ENCODE results near the gene TRAPPC3. TPM values are rescaled to one million over a fixed set of nuclear protein-coding genes. Genes with fewer than 3 reads are reported as not detected.

The TRAPPC3 gene
- total RNA-seq, 1 experiment from 2014 or later = 98.7 TPM

- Histone ChIP-seq H3K4me1 (ENCODE audit: control insufficient read depth, insufficient read depth, low read length) (peaks cover 10% of the 10 kb centered on the region), H3K9me3 (ENCODE audit: control insufficient read depth, insufficient read depth, low read depth, low read length) (no peaks in the 10 kb centered on the region), H3K4me3 (ENCODE audit: low read depth in 2 of 2, low read length in 2 of 2) (no peak overlapping the region), H3K27ac (ENCODE audit: low read length) (no peak overlapping the region), H3K27me3 (ENCODE audit: control insufficient read depth, insufficient read depth, low read length) (no peaks in the 10 kb centered on the region), H3K36me3 (ENCODE audit: control insufficient read depth, insufficient read depth, low read length) (peaks cover 4% of the 10 kb centered on the region)
- DNase-seq (ENCODE audit: low read depth, low spot score) (no peak), ATAC-seq (0 out of 2 replicates have a peak, but pooled peaks have one; percentile 13)
- BruUV-seq (replicated peaks) = no TSS peak
- intact Hi-C loops (cut with micrococcal nuclease; ENCODE audit: unreplicated experiment) (no loop called here), in situ Hi-C loops (cut with HindIII; ENCODE audit: low pct_unique_long_range_greater_than_20kb, low sequenced_read_pairs) (no loop called here)
- POLR2A ChIA-PET = interaction anchor here (0.5 to 0.9 kb wide), 3 partner anchors 38 to 113 kb away, joined by 3 to 5 read pairs (median 4); no protein-coding TSS in a partner anchor
- CTCF ChIA-PET = interaction anchor here (0.5 kb wide), 1 partner anchor 87 kb away, joined by 4 read pairs; no protein-coding TSS in a partner anchor
- TF ChIP-seq REST (IDR thresholded peaks at IDR 0.05; ENCODE audit: insufficient read depth in 1 of 2, low read depth in 2 of 2, low read length in 1 of 2) (no peak), CTCF (IDR thresholded peaks at IDR 0.05) (no peak), TCF7L2 (IDR thresholded peaks at IDR 0.05; ENCODE audit: low read depth, low read length) (no peak), SIN3A (IDR thresholded peaks at IDR 0.05; ENCODE audit: borderline replicate concordance, insufficient read depth, low read depth, low read length) (no peak), POLR2AphosphoS5 (IDR thresholded peaks at IDR 0.05; ENCODE audit: low read depth, low read length) (no peak)
Measured at GRCh38 chr1:36182734-36183133, 33.4 kb upstream of the TRAPPC3 start.

- DNase-seq (ENCODE audit: low read depth, low spot score) (no peak), ATAC-seq (no peak)
- Histone ChIP-seq H3K9me3 (ENCODE audit: control insufficient read depth, insufficient read depth, low read depth, low read length) (no peaks in the 10 kb centered on the region), H3K36me3 (ENCODE audit: control insufficient read depth, insufficient read depth, low read length) (peaks cover 4% of the 10 kb centered on the region), H3K4me3 (ENCODE audit: low read depth in 2 of 2, low read length in 2 of 2) (no peak overlapping the region), H3K27me3 (ENCODE audit: control insufficient read depth, insufficient read depth, low read length) (no peaks in the 10 kb centered on the region), H3K27ac (ENCODE audit: low read length) (no peak overlapping the region), H3K4me1 (ENCODE audit: control insufficient read depth, insufficient read depth, low read length) (peaks cover 8% of the 10 kb centered on the region; the same call in 1 of the 2 replicates)
- ChIA-PET CTCF (no interaction called here), POLR2A (no interaction called here)
- TF ChIP-seq TCF7L2 (IDR thresholded peaks at IDR 0.05; ENCODE audit: low read depth, low read length) = no peak
- no peak for TF ChIP-seq POLR2AphosphoS5 (IDR thresholded peaks at IDR 0.05; ENCODE audit: low read depth, low read length)
- TF ChIP-seq REST (IDR thresholded peaks at IDR 0.05; ENCODE audit: insufficient read depth in 1 of 2, low read depth in 2 of 2, low read length in 1 of 2) = no peak
- TF ChIP-seq SIN3A (IDR thresholded peaks at IDR 0.05; ENCODE audit: borderline replicate concordance, insufficient read depth, low read depth, low read length) = no peak
- TF ChIP-seq CTCF (IDR thresholded peaks at IDR 0.05) = no peak
- in situ Hi-C loops (cut with HindIII; ENCODE audit: low pct_unique_long_range_greater_than_20kb, low sequenced_read_pairs) = no loop called here
- intact Hi-C loops (cut with micrococcal nuclease; ENCODE audit: unreplicated experiment) = no loop called here
- BruUV-seq (replicated peaks) = no TSS peak
Measured at GRCh38 chr1:36179220-36179600, 29.9 kb upstream of the TRAPPC3 start.
